Hematopoietic multipotent progenitor cell treated with erythropoietin and hydrocortisone succinate and interleukin-3 and kit ligand, for 4 days (in vitro differentiated cells): ENCODE measurements around the gene SFTA2.
A peak's percentile ranks its signal among the peaks of the same experiment; 100 is the strongest.

Experiments
- DNase-seq: peaks from one replicate; pipeline ENCODE4 v3.0.0-alpha.2; 2015

Gene SFTA2

GRCh38 chr6:30889921-30890645, 41.9 kb downstream of the SFTA2 start:
- DNase-seq = no peak

GRCh38 chr6:30889496-30889885, 42.5 kb downstream of the SFTA2 start:
- DNase-seq = no peak

DNA sequence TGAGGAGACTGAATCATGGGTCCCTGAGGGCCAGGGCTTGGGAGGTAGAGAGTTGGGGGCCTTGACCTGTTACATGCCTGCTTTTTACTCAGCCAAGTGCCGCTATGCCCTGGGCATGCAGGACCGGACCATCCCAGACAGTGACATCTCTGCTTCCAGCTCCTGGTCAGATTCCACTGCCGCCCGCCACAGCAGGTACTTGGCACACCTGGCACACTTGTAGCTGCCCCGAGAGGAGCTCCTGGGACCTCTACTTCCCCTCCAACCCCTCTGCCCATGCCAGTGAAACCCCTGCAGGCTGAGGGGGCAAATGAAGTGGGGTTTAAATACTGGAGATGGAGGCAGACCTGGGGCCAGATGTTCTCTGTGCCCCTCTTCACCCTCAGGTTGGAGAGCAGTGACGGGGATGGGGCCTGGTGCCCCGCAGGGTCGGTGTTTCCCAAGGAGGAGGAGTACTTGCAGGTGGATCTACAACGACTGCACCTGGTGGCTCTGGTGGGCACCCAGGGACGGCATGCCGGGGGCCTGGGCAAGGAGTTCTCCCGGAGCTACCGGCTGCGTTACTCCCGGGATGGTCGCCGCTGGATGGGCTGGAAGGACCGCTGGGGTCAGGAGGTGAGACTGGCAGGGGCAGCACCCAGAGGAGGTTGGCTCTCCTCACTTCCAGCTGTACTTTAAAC, 43.0 kb downstream of the SFTA2 start:
- no peak for DNase-seq

- DNase-seq = no peak
These were observed 43.8 kb downstream of the SFTA2 start for GRCh38 chr6:30887901-30888815.

- no peak for DNase-seq
These were observed 45.1 kb downstream of the SFTA2 start for GRCh38 chr6:30886897-30887255.

DNA sequence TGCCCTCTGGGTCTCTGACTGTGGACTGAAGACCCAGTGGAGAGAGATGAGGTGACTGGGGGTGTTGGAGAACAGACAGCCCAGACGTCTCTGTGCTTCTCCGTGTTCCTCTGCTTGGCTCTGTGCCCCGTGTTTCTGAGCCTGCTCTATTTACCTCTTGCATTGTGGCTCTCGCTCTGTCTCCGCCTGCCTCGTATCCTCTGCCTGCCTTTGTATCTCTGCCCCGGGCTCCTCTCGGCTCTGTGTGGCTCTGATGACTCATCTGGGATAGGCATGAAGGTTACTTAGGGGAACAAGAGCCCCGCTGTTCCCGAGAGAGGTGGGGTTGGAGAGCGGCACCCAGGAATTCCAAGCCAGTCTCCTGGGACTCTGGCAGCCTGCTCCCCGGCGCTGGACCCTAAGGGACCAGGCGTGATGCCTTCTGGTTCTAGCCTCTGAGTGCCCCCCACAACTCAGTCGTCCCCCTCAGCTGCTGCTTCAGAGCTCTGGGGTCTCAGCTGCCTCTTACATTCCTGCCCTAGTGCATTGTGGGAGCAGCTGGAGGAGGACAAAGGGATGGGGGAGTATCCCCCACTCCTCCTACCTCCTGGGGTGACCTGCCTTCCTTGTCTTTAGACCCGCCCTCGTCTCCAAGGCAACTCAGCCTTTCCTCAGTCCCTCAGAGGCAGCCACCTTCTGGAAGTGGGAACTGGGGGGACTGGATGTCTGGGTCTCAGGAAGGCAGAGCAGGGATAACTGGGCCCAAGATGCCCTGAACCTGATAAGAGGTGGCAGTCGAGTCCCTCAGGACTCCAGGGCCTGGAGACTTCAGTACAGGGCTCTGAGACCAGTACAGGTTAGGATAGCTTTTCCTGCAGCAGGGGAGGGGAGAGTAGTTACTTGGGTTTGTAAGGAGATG, 45.7 kb downstream of the SFTA2 start:
- DNase-seq = no peak

- no peak for DNase-seq
These were observed 46.4 kb downstream of the SFTA2 start for GRCh38 chr6:30885481-30885998.

- DNase-seq = peak; percentile 43
These were observed 47.2 kb downstream of the SFTA2 start for GRCh38 chr6:30884521-30885480.

- DNase-seq = peak; percentile 37
These were observed 48.1 kb downstream of the SFTA2 start, which contains the start of gene DDR1 for GRCh38 chr6:30883685-30884520. DDR1 (plus strand) TSS chr6:30884519; CDS start chr6:30888730, 4,211 bp downstream.

DNA sequence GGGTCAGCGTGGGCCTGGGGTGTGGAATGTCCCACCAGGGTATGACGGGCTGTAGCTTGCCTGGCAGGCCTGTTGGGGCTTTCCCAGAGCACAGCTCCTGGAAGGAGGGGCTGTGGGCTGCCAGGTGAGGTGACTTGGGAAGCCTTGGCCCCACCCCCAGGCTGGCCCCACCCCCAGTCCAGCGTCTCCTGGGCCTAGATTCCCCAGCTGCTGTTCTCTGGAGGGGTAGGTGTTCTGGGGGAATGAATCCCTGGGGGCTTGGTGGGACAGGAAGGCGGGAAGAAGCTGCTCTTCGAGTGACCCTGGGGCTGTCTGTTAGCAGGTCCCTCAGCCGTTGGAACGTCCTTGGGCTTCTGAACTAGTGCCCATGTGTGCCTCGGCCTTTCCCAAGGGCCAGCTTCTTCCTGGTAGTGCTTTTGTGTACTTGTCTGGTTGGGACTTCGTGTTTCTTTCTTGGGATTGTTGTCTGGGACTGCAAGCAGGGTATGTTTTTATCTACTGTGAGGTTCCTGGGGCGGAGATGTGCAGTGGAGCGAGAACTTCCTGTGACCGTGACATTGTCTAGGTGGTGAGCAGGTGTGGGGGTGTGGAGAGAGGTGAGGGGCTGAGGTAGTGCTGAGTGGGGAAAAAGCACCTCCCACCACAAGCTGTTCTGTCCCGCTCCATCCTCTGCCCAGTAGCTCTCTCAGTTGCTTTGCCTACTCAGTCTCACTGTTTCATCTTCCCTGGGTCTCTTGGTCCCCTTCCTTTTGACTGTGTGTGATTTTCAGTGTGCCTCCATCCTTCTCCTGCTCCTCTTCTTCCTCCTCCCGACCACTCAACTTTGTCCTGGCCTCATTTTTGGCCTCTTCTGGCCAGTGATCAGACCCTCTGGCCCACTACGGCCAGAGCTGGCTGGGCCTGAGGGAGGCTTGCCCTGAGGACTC, 48.9 kb downstream of the SFTA2 start:
- no peak for DNase-seq

DNA sequence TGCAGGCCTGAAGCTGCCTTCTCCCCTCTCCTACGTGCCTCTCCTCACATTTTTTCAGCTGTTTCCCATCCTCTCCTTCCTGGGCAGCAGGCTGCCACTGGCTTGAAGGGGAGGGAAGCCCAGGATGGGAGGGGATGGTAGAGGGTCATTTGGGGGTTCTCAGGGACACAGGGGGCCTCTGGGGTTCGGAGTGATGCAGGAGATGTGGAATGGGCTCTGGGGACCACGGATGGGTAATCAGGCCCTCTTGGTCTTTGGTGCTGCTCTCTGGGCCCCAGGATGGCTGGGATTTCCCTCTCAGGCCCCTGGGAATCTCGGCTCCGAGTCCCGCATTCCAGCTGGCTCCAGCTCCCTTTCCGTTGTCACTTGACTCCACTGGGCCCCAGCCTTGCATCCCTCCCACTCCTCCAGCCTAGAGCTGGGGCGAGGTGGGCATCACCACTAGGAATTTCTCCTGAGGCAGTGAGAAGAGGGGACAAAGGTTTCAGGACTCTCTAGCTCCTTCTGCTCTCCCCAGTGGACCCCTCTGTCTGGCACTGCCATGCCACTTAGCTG, 49.7 kb downstream of the SFTA2 start:
- no peak for DNase-seq

DNA sequence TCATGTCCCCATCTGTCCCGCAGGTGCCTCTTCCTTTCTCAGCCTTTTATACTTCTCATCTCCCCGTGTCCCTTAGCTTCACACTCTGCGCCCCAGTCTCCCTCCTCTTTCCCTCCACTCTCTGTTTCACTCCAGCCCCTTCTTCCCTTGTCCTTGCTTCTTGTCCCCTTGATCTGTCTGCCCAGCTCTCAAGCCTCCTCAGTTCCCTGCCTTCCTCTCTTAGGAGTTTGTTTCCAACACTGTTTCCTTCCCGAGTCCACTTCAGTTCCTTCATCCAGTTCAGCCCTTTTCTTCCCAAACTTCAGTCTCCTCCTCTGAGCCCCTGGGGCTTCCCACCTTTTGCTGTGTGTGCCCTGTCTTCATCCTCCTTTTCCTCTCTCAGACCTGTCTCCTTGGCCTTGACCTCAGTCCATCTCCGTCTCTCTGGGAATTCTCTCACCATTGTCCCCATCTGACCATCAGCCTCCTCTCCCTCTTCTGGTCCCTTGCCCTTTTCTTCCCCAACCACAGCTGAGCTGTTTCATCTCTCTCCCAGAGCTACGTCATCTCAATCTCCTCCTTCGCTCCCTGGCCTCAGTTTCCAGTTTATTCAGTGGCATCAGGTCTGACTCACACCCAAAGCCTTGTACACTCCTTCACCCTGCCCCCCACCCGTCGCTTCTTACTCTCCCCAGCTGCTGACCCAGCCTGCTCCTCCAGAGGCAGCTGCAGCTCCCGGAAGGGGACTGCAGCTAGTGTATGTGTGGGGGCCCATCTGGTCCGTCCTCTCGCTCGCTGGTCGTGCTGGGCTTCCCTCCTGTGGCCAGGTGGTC, 50.4 kb downstream of the SFTA2 start:
- no peak for DNase-seq
